Mesenchymal stem cell (in vitro differentiated cells and primary cell): ENCODE data around the gene LMOD3.

Experiments
- DNase-seq: peaks from one replicate; pipeline ENCODE4 v3.0.0-alpha.2; 2013
- H2AFZ ChIP-seq: one replicate; pipeline ENCODE4 v1.6.1; 2013; ENCODE audit warnings: low read depth, mild to moderate bottlenecking, control low read depth, inconsistent platforms, low read length, moderate library complexity
- H2AK5ac ChIP-seq: 2 replicates; pipeline ENCODE4 v1.6.1; 2013; ENCODE audit warnings: low read length, moderate library complexity, mild to moderate bottlenecking, inconsistent platforms; ENCODE audit not compliant: severe bottlenecking
- H2BK120ac ChIP-seq: one replicate; pipeline ENCODE4 v1.6.1; 2013; ENCODE audit warnings: low read depth, mild to moderate bottlenecking, inconsistent platforms, low read length, moderate library complexity
- H2BK12ac ChIP-seq, 2 experiments: one replicate each; pipeline ENCODE4 v1.6.1; 2013; ENCODE audit warnings: inconsistent platforms in 2 of 2, low read length in 2 of 2, mild to moderate bottlenecking in 2 of 2, moderate library complexity in 2 of 2, control low read depth in 1 of 2
- H2BK15ac ChIP-seq: one replicate; pipeline ENCODE4 v1.6.1; 2013; ENCODE audit warnings: mild to moderate bottlenecking, low read depth, inconsistent platforms; ENCODE audit not compliant: poor library complexity, severe bottlenecking
- H2BK5ac ChIP-seq: 2 replicates; pipeline ENCODE4 v1.6.1; 2013; ENCODE audit warnings: low read depth, mild to moderate bottlenecking, low read length, control low read depth, inconsistent platforms; ENCODE audit not compliant: poor library complexity, severe bottlenecking
- H3K14ac ChIP-seq, 2 experiments: one replicate each; pipeline ENCODE4 v1.6.1; 2013; ENCODE audit warnings: inconsistent platforms in 2 of 2, low read length in 2 of 2, control low read depth in 1 of 2, mild to moderate bottlenecking in 1 of 2, moderate library complexity in 1 of 2
- H3K18ac ChIP-seq, 2 experiments: one replicate each; pipeline ENCODE4 v1.6.1; 2013; ENCODE audit warnings: inconsistent platforms in 2 of 2, low read length in 2 of 2, control low read depth in 1 of 2, low read depth in 1 of 2, mild to moderate bottlenecking in 1 of 2
- H3K23ac ChIP-seq, 2 experiments: one replicate each; pipeline ENCODE4 v1.6.1; 2013; ENCODE audit warnings: inconsistent platforms in 2 of 2, low read length in 2 of 2, mild to moderate bottlenecking in 2 of 2, moderate library complexity in 2 of 2, control low read depth in 1 of 2
- H3K27ac ChIP-seq: 2 replicates; pipeline ENCODE4 v1.5.1; 2013; ENCODE audit warnings: mild to moderate bottlenecking, moderate library complexity, low read length, control low read depth, inconsistent platforms; ENCODE audit not compliant: poor library complexity, severe bottlenecking
- H3K27me3 ChIP-seq, 2 experiments: 2 replicates each; pipeline versions ENCODE4 v1.6.1 to v1.7.0; 2013; ENCODE audit warnings: low read length in 2 of 2, mild to moderate bottlenecking in 2 of 2, moderate library complexity in 2 of 2, control low read depth in 1 of 2, inconsistent platforms in 1 of 2; ENCODE audit not compliant: control insufficient read depth in 1 of 2, insufficient read depth in 1 of 2
- H3K36me3 ChIP-seq, 2 experiments: 2 replicates each; pipeline versions ENCODE4 v1.6.1 to v1.7.0; 2013; ENCODE audit warnings: low read length in 2 of 2, control low read depth in 1 of 2, inconsistent platforms in 1 of 2, low read depth in 1 of 2, mild to moderate bottlenecking in 1 of 2; ENCODE audit not compliant: insufficient read depth in 2 of 2, control insufficient read depth in 1 of 2
- H3K4ac ChIP-seq, 2 experiments: one replicate each; pipeline ENCODE4 v1.6.1; 2013; ENCODE audit warnings: inconsistent platforms in 2 of 2, low read length in 2 of 2, mild to moderate bottlenecking in 2 of 2, moderate library complexity in 2 of 2, control low read depth in 1 of 2, low read depth in 1 of 2
- H3K4me1 ChIP-seq: 2 replicates; pipeline ENCODE4 v1.6.1; 2013; ENCODE audit warnings: low read depth, low read length, control low read depth; ENCODE audit not compliant: control insufficient read depth, insufficient read depth
- H3K4me2 ChIP-seq: 2 replicates; pipeline ENCODE4 v1.6.1; 2013; ENCODE audit warnings: low read length, mild to moderate bottlenecking, inconsistent platforms; ENCODE audit not compliant: poor library complexity, severe bottlenecking
- H3K4me3 ChIP-seq, 2 experiments: 2 replicates each; pipeline versions ENCODE4 v1.5.1 to v1.7.0; 2013; ENCODE audit warnings: low read length in 2 of 2, mild to moderate bottlenecking in 2 of 2, control low read depth in 1 of 2, low read depth in 1 of 2; ENCODE audit not compliant: insufficient read depth in 1 of 2
- H3K79me1 ChIP-seq: replicated peaks from 2 replicates; pipeline ENCODE4 v1.6.1; 2013; ENCODE audit warnings: mild to moderate bottlenecking, control low read depth, low read length, inconsistent platforms; ENCODE audit not compliant: poor library complexity, severe bottlenecking
- H3K9ac ChIP-seq: 2 replicates; pipeline ENCODE4 v1.7.0; 2013; ENCODE audit warnings: mild to moderate bottlenecking, low read length, moderate library complexity
- H3K9me3 ChIP-seq: 2 replicates; pipeline ENCODE4 v1.7.0; 2013; ENCODE audit warnings: mild to moderate bottlenecking, low read length; ENCODE audit not compliant: control insufficient read depth
- H4K8ac ChIP-seq: one replicate; pipeline ENCODE4 v1.6.1; 2013; ENCODE audit warnings: inconsistent platforms, mild to moderate bottlenecking, low read length, moderate library complexity
- H4K91ac ChIP-seq: one replicate; pipeline ENCODE4 v1.6.1; 2013; ENCODE audit warnings: mild to moderate bottlenecking, low read length, inconsistent platforms
- WGBS: methylation state at CpG from one replicate; pipeline ENCODE4 v1.1.7; 2013; ENCODE audit warnings: mixed read lengths; 5-methylcytosine and 5-hydroxymethylcytosine counted together

The LMOD3 gene

DNA sequence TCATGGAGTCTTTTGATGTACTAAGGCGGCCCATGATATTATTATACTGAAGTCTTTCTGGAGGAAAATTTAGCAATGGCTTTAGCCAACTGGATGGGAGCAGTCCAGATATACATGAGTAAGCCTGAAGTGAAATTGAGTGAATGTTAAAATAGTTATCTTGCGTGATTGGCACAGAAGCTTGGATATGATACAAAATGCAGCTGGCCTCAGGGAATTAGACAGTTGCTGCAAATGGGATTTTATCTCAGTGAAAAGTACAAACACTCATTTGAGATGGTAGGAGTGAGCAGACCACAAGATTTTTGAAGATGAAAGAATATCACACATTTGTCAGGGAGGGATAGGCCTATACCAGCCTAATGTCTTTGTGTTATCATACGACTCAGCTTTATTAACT is 8.9 kb downstream of the LMOD3 start:
- Histone ChIP-seq H3K27me3 (no peaks in the 10 kb centered on the region), H3K4me1 (no peaks in the 10 kb centered on the region), H2BK12ac (no peak overlapping the region), H3K18ac (no peak overlapping the region), H3K9me3 (no peaks in the 10 kb centered on the region), H4K91ac (no peak overlapping the region), H2BK120ac (no peak overlapping the region), H3K4me2 (no peak overlapping the region), H4K8ac (no peak overlapping the region), H3K36me3 (no peaks in the 10 kb centered on the region), H3K14ac (no peak overlapping the region), H2AK5ac (no peak overlapping the region), H3K4me3 (no peak overlapping the region), H3K9ac (peak overlapping the region; percentile 13), H2BK15ac (no peak overlapping the region), H2AFZ (no peak overlapping the region), H3K79me1 (no peaks in the 10 kb centered on the region), H2BK5ac (no peak overlapping the region), H3K27ac (no peak overlapping the region), H3K4ac (no peak overlapping the region), H3K23ac (no peak overlapping the region)
- 97% methylated on average over 2 of the region's 3 CpGs for WGBS
- DNase-seq: no peak

DNA sequence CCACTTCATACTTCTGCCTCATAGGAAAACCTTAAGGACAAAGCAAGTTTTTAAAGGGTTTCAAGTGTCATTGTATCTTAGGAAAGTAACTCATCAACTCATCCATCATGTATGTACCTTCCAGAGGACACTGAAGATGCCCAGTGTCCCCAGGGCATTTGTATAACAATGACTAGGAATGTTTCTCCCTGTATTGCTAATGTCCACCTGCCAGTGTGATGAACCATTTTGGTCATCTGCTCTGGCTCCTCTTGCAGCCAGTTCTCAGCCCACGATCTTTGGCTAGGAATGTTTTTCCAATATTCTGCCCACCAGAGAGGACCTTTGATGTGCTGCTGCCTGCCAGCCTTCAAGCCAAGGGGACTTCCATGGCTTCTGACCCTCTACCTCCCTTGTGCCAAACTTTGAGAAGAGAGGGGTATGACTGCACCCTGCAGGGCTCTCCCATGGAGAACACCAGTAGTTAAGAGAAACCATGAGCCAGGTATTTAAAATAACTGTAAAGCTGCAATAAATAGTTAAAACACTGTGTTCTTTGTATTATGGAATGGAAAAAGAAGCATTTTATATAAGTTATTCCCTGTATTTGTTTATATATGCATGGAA is 11.4 kb downstream of the LMOD3 start:
- Histone ChIP-seq H3K36me3 (peaks cover 0 to 4% of the 10 kb centered on the region in 2 experiments), H3K27ac (no peak overlapping the region), H3K9ac (no peak overlapping the region), H2AFZ (no peak overlapping the region), H3K79me1 (no peaks in the 10 kb centered on the region), H2BK12ac (no peak overlapping the region), H3K4ac (no peak overlapping the region), H2AK5ac (no peak overlapping the region), H3K4me1 (no peaks in the 10 kb centered on the region), H3K14ac (no peak overlapping the region), H3K9me3 (no peaks in the 10 kb centered on the region), H2BK15ac (no peak overlapping the region), H4K91ac (no peak overlapping the region), H3K4me2 (no peak overlapping the region), H3K18ac (no peak overlapping the region), H3K27me3 (no peaks in the 10 kb centered on the region), H3K4me3 (no peak overlapping the region), H2BK5ac (no peak overlapping the region), H2BK120ac (no peak overlapping the region), H4K8ac (no peak overlapping the region), H3K23ac (no peak overlapping the region)
- WGBS: 67% methylated on average over 1 of the region's 1 CpG
- no peak for DNase-seq

GRCh38 chr3:69108811-69109210 is 13.6 kb downstream of the LMOD3 start:
- H3K36me3 ChIP-seq: peaks cover 4 to 24% of the 10 kb centered on the region in 2 experiments
- H3K9me3 ChIP-seq: no peaks in the 10 kb centered on the region
- H2BK120ac ChIP-seq: no peak overlapping the region
- H3K4ac ChIP-seq: no peak overlapping the region
- H3K18ac ChIP-seq: no peak overlapping the region
- no peaks in the 10 kb centered on the region for H3K4me1 ChIP-seq
- no peak overlapping the region for H2AFZ ChIP-seq
- no peak overlapping the region for H2BK12ac ChIP-seq
- H3K23ac ChIP-seq: no peak overlapping the region
- H2BK5ac ChIP-seq: no peak overlapping the region
- no peak overlapping the region for H2BK15ac ChIP-seq
- no peak for DNase-seq
- H3K27me3 ChIP-seq: no peaks in the 10 kb centered on the region
- no peak overlapping the region for H2AK5ac ChIP-seq
- no peak overlapping the region for H3K14ac ChIP-seq
- H3K4me3 ChIP-seq: no peak overlapping the region
- no peak overlapping the region for H3K9ac ChIP-seq
- no peak overlapping the region for H3K4me2 ChIP-seq
- no peak overlapping the region for H4K8ac ChIP-seq
- H4K91ac ChIP-seq: no peak overlapping the region
- no peak overlapping the region for H3K27ac ChIP-seq
- WGBS: 95% methylated on average over 5 of the region's 5 CpGs
- H3K79me1 ChIP-seq: no peaks in the 10 kb centered on the region

- no peaks in the 10 kb centered on the region for H3K9me3 ChIP-seq
- H3K27me3 ChIP-seq: no peaks in the 10 kb centered on the region
- no peaks in the 10 kb centered on the region for H3K4me1 ChIP-seq
- no peak overlapping the region for H3K4ac ChIP-seq
- no peak overlapping the region for H3K18ac ChIP-seq
- no peak overlapping the region for H2BK5ac ChIP-seq
- no peak overlapping the region for H3K14ac ChIP-seq
- no peak overlapping the region for H2AFZ ChIP-seq
- no peak overlapping the region for H2BK12ac ChIP-seq
- peaks cover 3% of the 10 kb centered on the region for H3K79me1 ChIP-seq
- H3K4me2 ChIP-seq: no peak overlapping the region
- H3K9ac ChIP-seq: no peak overlapping the region
- WGBS: 94% methylated on average over 4 of the region's 5 CpGs
- no peak overlapping the region for H2BK15ac ChIP-seq
- no peak overlapping the region for H3K4me3 ChIP-seq
- H3K23ac ChIP-seq: no peak overlapping the region
- DNase-seq: no peak
- H3K27ac ChIP-seq: no peak overlapping the region
- no peak overlapping the region for H4K8ac ChIP-seq
- peaks cover 4 to 33% of the 10 kb centered on the region in 2 experiments for H3K36me3 ChIP-seq
- H2AK5ac ChIP-seq: no peak overlapping the region
- no peak overlapping the region for H4K91ac ChIP-seq
- H2BK120ac ChIP-seq: no peak overlapping the region
Measured at GRCh38 chr3:69107841-69108240, 14.6 kb downstream of the LMOD3 start.
